OCI-LY7 (cell line): Measurements from ENCODE around the gene SPINDOC.

Experiments
- CTCF ChIP-seq: fragments of 200-600 bp; sonication (generic); conservative IDR thresholded peaks from 2 replicates; pipeline ENCODE4 v1.5.1; 2014; ENCODE audit warnings: mild to moderate bottlenecking, antibody characterized with exemption, low read length, moderate library complexity, mixed read lengths
- EZH2phosphoT487 ChIP-seq: fragments of 200-600 bp; sonication (generic); IDR thresholded peaks from 2 replicates; pipeline ENCODE4 v1.6.1; 2018; ENCODE audit warnings: low read depth, borderline replicate concordance, mild to moderate bottlenecking, mixed run types, antibody characterized with exemption, low read length, moderate library complexity, mixed read lengths

GRCh38 chr11:63837739-63838138, 24.5 kb downstream of the SPINDOC start:
- TF ChIP-seq CTCF (no peak), EZH2phosphoT487 (no peak)
